ENCODE data around the gene ATP6V1E1. TPM values are rescaled to one million over a fixed set of nuclear protein-coding genes. Genes with fewer than 3 reads are reported as not detected.

Gene ATP6V1E1
- total and polyA plus RNA-seq, 2 donors (not counting 1 experiment from before 2014, with no cell fraction given): 182 to 238 TPM

DNA sequence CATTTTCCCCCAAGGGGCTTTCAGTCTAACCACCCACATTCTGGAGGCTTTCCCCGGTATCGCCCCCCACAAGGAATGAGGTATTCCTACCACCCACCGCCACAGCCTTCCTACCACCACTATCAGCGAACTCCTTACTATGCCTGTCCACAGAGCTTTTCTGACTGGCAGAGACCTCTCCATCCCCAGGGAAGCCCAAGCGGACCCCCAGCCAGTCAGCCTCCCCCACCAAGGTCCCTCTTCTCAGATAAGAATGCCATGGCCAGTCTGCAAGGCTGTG lies 79.9 kb downstream of the ATP6V1E1 start:
- Histone ChIP-seq H3K27ac (ENCODE audit: insufficient read depth, low read length) (no peak overlapping the region), H3K36me3 (ENCODE audit: control insufficient read depth, insufficient read depth, low read length) (no peaks in the 10 kb centered on the region), H3K27me3 (ENCODE audit: control insufficient read depth, insufficient read depth, low read length) (no peaks in the 10 kb centered on the region), H3K9ac (ENCODE audit: insufficient read depth, low read length) (no peak overlapping the region), H3K4me1 (ENCODE audit: control insufficient read depth, extremely low read depth, insufficient read depth, low read length) (no peaks in the 10 kb centered on the region), H3K9me3 (ENCODE audit: control insufficient read depth, insufficient read depth, low read depth, low read length) (no peaks in the 10 kb centered on the region), H3K79me2 (ENCODE audit: control insufficient read depth, insufficient read depth, low read length) (no peaks in the 10 kb centered on the region), H4K20me1 (ENCODE audit: control insufficient read depth, extremely low read depth, insufficient read depth, low read length) (no peaks in the 10 kb centered on the region), H3K4me3 (replicated peaks in 1 of 4; ENCODE audit: control extremely low read depth in 1 of 4, insufficient read depth in 1 of 4, low read depth in 3 of 4, low read length in 4 of 4) (no peak overlapping the region), H2AFZ (ENCODE audit: low read length) (no peak overlapping the region), H3K4me2 (ENCODE audit: extremely low read depth, insufficient read depth, low read length) (no peak overlapping the region)
- no peak for DNase-seq (ENCODE audit: low read depth in 2 of 2)
- no peak for TF ChIP-seq EZH2 (IDR thresholded peaks at IDR 0.05; ENCODE audit: low read length, missing control alignments)
- TF ChIP-seq, protein P1, sequence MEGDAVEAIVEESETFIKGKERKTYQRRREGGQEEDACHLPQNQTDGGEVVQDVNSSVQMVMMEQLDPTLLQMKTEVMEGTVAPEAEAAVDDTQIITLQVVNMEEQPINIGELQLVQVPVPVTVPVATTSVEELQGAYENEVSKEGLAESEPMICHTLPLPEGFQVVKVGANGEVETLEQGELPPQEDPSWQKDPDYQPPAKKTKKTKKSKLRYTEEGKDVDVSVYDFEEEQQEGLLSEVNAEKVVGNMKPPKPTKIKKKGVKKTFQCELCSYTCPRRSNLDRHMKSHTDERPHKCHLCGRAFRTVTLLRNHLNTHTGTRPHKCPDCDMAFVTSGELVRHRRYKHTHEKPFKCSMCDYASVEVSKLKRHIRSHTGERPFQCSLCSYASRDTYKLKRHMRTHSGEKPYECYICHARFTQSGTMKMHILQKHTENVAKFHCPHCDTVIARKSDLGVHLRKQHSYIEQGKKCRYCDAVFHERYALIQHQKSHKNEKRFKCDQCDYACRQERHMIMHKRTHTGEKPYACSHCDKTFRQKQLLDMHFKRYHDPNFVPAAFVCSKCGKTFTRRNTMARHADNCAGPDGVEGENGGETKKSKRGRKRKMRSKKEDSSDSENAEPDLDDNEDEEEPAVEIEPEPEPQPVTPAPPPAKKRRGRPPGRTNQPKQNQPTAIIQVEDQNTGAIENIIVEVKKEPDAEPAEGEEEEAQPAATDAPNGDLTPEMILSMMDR (conservative IDR thresholded peaks at IDR 0.05 in 1 of 2, IDR thresholded peaks at IDR 0.05 in 1 of 2; ENCODE audit: low read depth in 1 of 2, low read length in 2 of 2): no peak

DNA sequence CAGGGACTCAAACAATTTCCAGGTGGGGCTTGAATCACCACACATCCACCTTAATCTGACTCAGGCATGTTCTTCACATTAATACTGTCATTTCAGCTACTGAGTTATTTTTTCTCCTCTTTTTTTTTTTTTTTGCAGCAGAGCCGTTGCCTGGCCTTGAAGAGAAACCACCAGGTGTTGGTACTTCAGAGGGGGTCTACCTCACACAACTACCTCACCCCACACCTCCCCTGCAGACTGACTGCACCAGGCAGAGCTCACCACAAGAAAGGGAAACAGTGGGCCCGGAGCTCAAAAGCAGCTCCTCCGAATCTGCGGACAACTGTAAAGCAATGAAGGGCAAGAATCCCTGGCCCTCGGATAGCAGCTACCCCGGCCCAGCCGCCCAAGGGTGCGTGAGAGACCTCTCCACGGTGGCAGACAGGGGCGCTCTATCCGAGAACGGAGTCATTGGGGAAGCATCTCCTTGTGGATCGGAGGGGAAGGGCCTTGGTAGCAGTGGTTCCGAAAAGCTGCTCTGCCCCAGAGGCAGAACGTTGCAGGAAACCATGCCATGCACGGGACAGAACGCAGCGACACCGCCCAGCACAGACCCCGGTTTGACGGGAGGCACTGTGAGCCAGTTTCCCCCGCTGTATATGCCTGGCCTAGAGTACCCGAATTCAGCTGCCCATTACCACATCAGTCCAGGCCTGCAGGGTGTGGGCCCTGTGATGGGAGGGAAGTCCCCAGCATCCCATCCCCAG lies 80.4 kb downstream of the ATP6V1E1 start:
- TF ChIP-seq EZH2 (IDR thresholded peaks at IDR 0.05; ENCODE audit: low read length, missing control alignments): no peak
- TF ChIP-seq, protein P1 (conservative IDR thresholded peaks at IDR 0.05 in 1 of 2, IDR thresholded peaks at IDR 0.05 in 1 of 2; ENCODE audit: low read depth in 1 of 2, low read length in 2 of 2): no peak
- no peaks in the 10 kb centered on the region for H3K79me2 ChIP-seq (ENCODE audit: control insufficient read depth, insufficient read depth, low read length)
- no peaks in the 10 kb centered on the region for H3K36me3 ChIP-seq (ENCODE audit: control insufficient read depth, insufficient read depth, low read length)
- H2AFZ ChIP-seq (ENCODE audit: low read length): no peak overlapping the region
- DNase-seq (ENCODE audit: low read depth in 2 of 2): no peak
- H3K4me3 ChIP-seq (replicated peaks in 1 of 4; ENCODE audit: control extremely low read depth in 1 of 4, insufficient read depth in 1 of 4, low read depth in 3 of 4, low read length in 4 of 4): no peak overlapping the region
- no peak overlapping the region for H3K9ac ChIP-seq (ENCODE audit: insufficient read depth, low read length)
- H4K20me1 ChIP-seq (ENCODE audit: control insufficient read depth, extremely low read depth, insufficient read depth, low read length): no peaks in the 10 kb centered on the region
- H3K27ac ChIP-seq (ENCODE audit: insufficient read depth, low read length): no peak overlapping the region
- H3K9me3 ChIP-seq (ENCODE audit: control insufficient read depth, insufficient read depth, low read depth, low read length): no peaks in the 10 kb centered on the region
- H3K27me3 ChIP-seq (ENCODE audit: control insufficient read depth, insufficient read depth, low read length): no peaks in the 10 kb centered on the region
- H3K4me2 ChIP-seq (ENCODE audit: extremely low read depth, insufficient read depth, low read length): no peak overlapping the region
- no peaks in the 10 kb centered on the region for H3K4me1 ChIP-seq (ENCODE audit: control insufficient read depth, extremely low read depth, insufficient read depth, low read length)

DNA sequence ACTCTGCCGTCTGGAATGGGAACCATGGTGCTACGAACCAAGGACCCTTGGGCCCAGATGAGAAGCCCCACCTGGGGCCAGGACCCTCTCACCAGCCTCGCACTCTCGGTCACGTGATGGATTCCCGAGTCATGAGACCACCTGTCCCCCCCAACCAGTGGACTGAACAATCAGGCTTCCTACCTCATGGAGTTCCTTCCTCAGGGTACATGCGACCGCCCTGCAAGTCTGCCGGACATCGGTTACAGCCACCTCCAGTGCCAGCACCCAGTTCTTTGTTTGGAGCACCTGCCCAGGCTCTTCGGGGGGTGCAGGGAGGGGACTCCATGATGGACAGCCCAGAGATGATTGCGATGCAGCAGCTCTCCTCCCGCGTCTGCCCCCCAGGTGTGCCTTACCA lies 86.1 kb downstream of the ATP6V1E1 start:
- no peaks in the 10 kb centered on the region for H3K4me1 ChIP-seq (ENCODE audit: control insufficient read depth, extremely low read depth, insufficient read depth, low read length)
- H3K36me3 ChIP-seq (ENCODE audit: control insufficient read depth, insufficient read depth, low read length): no peaks in the 10 kb centered on the region
- no peak overlapping the region for H3K4me3 ChIP-seq (replicated peaks in 1 of 4; ENCODE audit: control extremely low read depth in 1 of 4, insufficient read depth in 1 of 4, low read depth in 3 of 4, low read length in 4 of 4)
- H3K9ac ChIP-seq (ENCODE audit: insufficient read depth, low read length): no peak overlapping the region
- H3K9me3 ChIP-seq (ENCODE audit: control insufficient read depth, insufficient read depth, low read depth, low read length): no peaks in the 10 kb centered on the region
- no peaks in the 10 kb centered on the region for H4K20me1 ChIP-seq (ENCODE audit: control insufficient read depth, extremely low read depth, insufficient read depth, low read length)
- H3K27me3 ChIP-seq (ENCODE audit: control insufficient read depth, insufficient read depth, low read length): no peaks in the 10 kb centered on the region
- H3K79me2 ChIP-seq (ENCODE audit: control insufficient read depth, insufficient read depth, low read length): no peaks in the 10 kb centered on the region
- TF ChIP-seq, protein P1 (conservative IDR thresholded peaks at IDR 0.05 in 1 of 2, IDR thresholded peaks at IDR 0.05 in 1 of 2; ENCODE audit: low read depth in 1 of 2, low read length in 2 of 2): no peak
- TF ChIP-seq EZH2 (IDR thresholded peaks at IDR 0.05; ENCODE audit: low read length, missing control alignments): no peak
- H2AFZ ChIP-seq (ENCODE audit: low read length): no peak overlapping the region
- no peak overlapping the region for H3K27ac ChIP-seq (ENCODE audit: insufficient read depth, low read length)
- no peak overlapping the region for H3K4me2 ChIP-seq (ENCODE audit: extremely low read depth, insufficient read depth, low read length)
- no peak for DNase-seq (ENCODE audit: low read depth in 2 of 2)

Other genes starting within 250 kb of the ATP6V1E1 start
- gene SLC25A18, start 65.3 kb downstream of the ATP6V1E1 start, total RNA-seq: under 0.01 TPM in 1 of 2 replicates, not detected in the other
- 0.26 TPM in 1 of 2 replicates, not detected in the other for gene SLC25A18, start 65.3 kb downstream of the ATP6V1E1 start, polyA plus RNA-seq
- 56.2 and 76.8 TPM in 2 replicates for gene BCL2L13, start 10.0 kb upstream of the ATP6V1E1 start, total RNA-seq
- gene BCL2L13, start 10.0 kb upstream of the ATP6V1E1 start, polyA plus RNA-seq: 56.9 and 65.1 TPM in 2 replicates
- gene BID, start 145.7 kb upstream of the ATP6V1E1 start, total RNA-seq: 13.4 and 17.7 TPM in 2 replicates
- 23.4 and 37.0 TPM in 2 replicates for gene BID, start 145.7 kb upstream of the ATP6V1E1 start, polyA plus RNA-seq

All from fibroblast of lung (primary cell).